Epithelial cell of esophagus (primary cell): ENCODE measurements around the gene ENTREP1.
A peak's percentile ranks its signal among the peaks of the same experiment; 100 is the strongest.

Experiments used
- DNase-seq: peaks from one replicate; pipeline ENCODE4 v3.0.0; 2010; ENCODE audit warnings: low read depth
- H3K4me3 ChIP-seq: 2 replicates; pipeline ENCODE4 v1.5.1; 2011; ENCODE audit warnings: mild to moderate bottlenecking, low read length, control low read depth
- CTCF ChIP-seq: IDR thresholded peaks from 2 replicates; pipeline ENCODE4 v1.5.1; 2011; ENCODE audit warnings: low read depth, mild to moderate bottlenecking, low read length, control low read depth, inconsistent platforms; ENCODE audit not compliant: insufficient read depth; ENCODE audit errors: missing control alignments

Gene ENTREP1

GRCh38 chr9:69357821-69358220 lies 32.8 kb downstream of the ENTREP1 start:
- TF ChIP-seq CTCF = no peak
- DNase-seq = no peak
- H3K4me3 ChIP-seq = no peak overlapping the region

GRCh38 chr9:69363191-69363590 lies 38.2 kb downstream of the ENTREP1 start:
- DNase-seq = no peak
- no peak overlapping the region for H3K4me3 ChIP-seq
- no peak for TF ChIP-seq CTCF

- H3K4me3 ChIP-seq = no peak overlapping the region
- TF ChIP-seq CTCF = no peak
- DNase-seq = no peak
Measured at GRCh38 chr9:69364510-69365150, 39.6 kb downstream of the ENTREP1 start.

- H3K4me3 ChIP-seq = no peak overlapping the region
- no peak for TF ChIP-seq CTCF
- peak; percentile 63 for DNase-seq
Measured at GRCh38 chr9:69370430-69370829, 45.4 kb downstream of the ENTREP1 start.

GRCh38 chr9:69371001-69371400 lies 46.0 kb downstream of the ENTREP1 start:
- DNase-seq = no peak
- no peak for TF ChIP-seq CTCF

GRCh38 chr9:69376651-69377050 lies 51.6 kb downstream of the ENTREP1 start:
- peak; percentile 75 for DNase-seq
- TF ChIP-seq CTCF = no peak
- no peak overlapping the region for H3K4me3 ChIP-seq

More at GRCh38 chr9:69371001-69371400, 46.0 kb downstream of the ENTREP1 start:
- no peak overlapping the region for H3K4me3 ChIP-seq

- no peak for DNase-seq
- TF ChIP-seq CTCF = no peak
- no peak overlapping the region for H3K4me3 ChIP-seq
Measured at GRCh38 chr9:69377291-69377690, 52.3 kb downstream of the ENTREP1 start.
